Muscle layer of duodenum (tissue), 2 donors: Measurements from ENCODE around the gene SCAI.
"Not testable (repeated sequence)": the region's sequence is repeated elsewhere in the genome, so short reads cannot be mapped to it uniquely, and the experiment has no call there.

Experiments used
- H3K27ac ChIP-seq: one replicate; pipeline ENCODE4 v1.7.0; 2013; ENCODE audit warnings: mild to moderate bottlenecking, low read length
- H3K27me3 ChIP-seq: one replicate; pipeline ENCODE4 v1.7.0; 2013; ENCODE audit warnings: low read depth, mild to moderate bottlenecking, control low read depth, low read length
- H3K36me3 ChIP-seq, 2 donors: one replicate each; pipeline ENCODE4 v1.7.0; 2013; ENCODE audit warnings: low read length in 2 of 2, control low read depth in 1 of 2, mild to moderate bottlenecking in 1 of 2; ENCODE audit not compliant: insufficient read depth in 2 of 2, control insufficient read depth in 1 of 2
- H3K4me1 ChIP-seq, 2 donors: one replicate each; pipeline ENCODE4 v1.7.0; 2013; ENCODE audit warnings: low read length in 2 of 2, mild to moderate bottlenecking in 2 of 2, control low read depth in 1 of 2, moderate library complexity in 1 of 2; ENCODE audit not compliant: insufficient read depth in 2 of 2, control insufficient read depth in 1 of 2
- H3K4me3 ChIP-seq, 2 donors: one replicate each; pipeline ENCODE4 v1.7.0; 2013; ENCODE audit warnings: low read length in 2 of 2, low read depth in 1 of 2, mild to moderate bottlenecking in 1 of 2
- H3K9me3 ChIP-seq, 2 donors: one replicate each; pipeline ENCODE4 v1.7.0; 2013; ENCODE audit warnings: low read length in 2 of 2, control low read depth in 1 of 2, mild to moderate bottlenecking in 1 of 2; ENCODE audit not compliant: control insufficient read depth in 1 of 2
- donor health status: healthy.

Gene SCAI

GRCh38 chr9:125066839-125067619, 76.3 kb downstream of the SCAI start:
- Histone ChIP-seq H3K4me1 (peaks cover 0 to 13% of the 10 kb centered on the region in 2 donors), H3K27me3 (no peaks in the 10 kb centered on the region), H3K4me3 (no peak overlapping the region), H3K27ac (no peak overlapping the region), H3K36me3 (no peaks in the 10 kb centered on the region), H3K9me3 (no peaks in the 10 kb centered on the region)

GRCh38 chr9:125061391-125061790, 81.9 kb downstream of the SCAI start:
- no peak overlapping the region for H3K27ac ChIP-seq
- no peak overlapping the region for H3K4me3 ChIP-seq
- H3K9me3 ChIP-seq, result no peaks in the 10 kb centered on the region
- no peaks in the 10 kb centered on the region for H3K36me3 ChIP-seq
- H3K27me3 ChIP-seq, result no peaks in the 10 kb centered on the region
- H3K4me1 ChIP-seq, result no peaks in the 10 kb centered on the region

GRCh38 chr9:125049212-125050049, 93.9 kb downstream of the SCAI start:
- Histone ChIP-seq H3K4me3 (no peak overlapping the region), H3K36me3 (no peaks in the 10 kb centered on the region), H3K27ac (no peak overlapping the region), H3K4me1 (no peaks in the 10 kb centered on the region), H3K27me3 (no peaks in the 10 kb centered on the region), H3K9me3 (no peaks in the 10 kb centered on the region)

GRCh38 chr9:125043631-125044030, 99.7 kb downstream of the SCAI start:
- no peaks in the 10 kb centered on the region for H3K9me3 ChIP-seq
- H3K27me3 ChIP-seq, result no peaks in the 10 kb centered on the region
- H3K4me3 ChIP-seq, result no peak overlapping the region
- no peaks in the 10 kb centered on the region for H3K36me3 ChIP-seq
- H3K4me1 ChIP-seq, result no peaks in the 10 kb centered on the region
- no peak overlapping the region for H3K27ac ChIP-seq

DNA sequence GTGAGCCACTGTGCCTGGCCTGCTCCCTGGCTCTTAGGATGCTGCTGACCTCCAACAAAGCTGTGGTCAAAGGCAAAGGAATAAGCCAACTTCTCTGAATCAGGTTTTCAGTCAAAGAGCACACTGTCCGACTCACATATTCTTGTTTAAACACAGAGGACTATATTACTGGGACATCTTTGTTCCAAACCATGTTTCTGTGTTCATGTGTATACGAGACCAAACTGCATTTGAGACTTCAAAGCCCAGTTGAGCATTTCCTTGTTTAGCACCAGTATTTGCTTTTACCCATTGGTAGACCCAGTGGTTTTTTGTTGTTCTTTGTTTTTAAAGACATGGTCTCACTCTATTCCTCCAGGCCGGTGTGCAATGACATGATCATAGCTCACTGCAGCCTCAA, 100.2 kb downstream of the SCAI start:
- H3K4me1 ChIP-seq, result no peaks in the 10 kb centered on the region

GRCh38 chr9:125038166-125038565, 105.2 kb downstream of the SCAI start:
- Histone ChIP-seq H3K36me3 (no peaks in the 10 kb centered on the region), H3K27me3 (no peaks in the 10 kb centered on the region), H3K4me3 (no peak overlapping the region)

More for the DNA sequence above, 100.2 kb downstream of the SCAI start:
- Histone ChIP-seq H3K27ac (no peak overlapping the region), H3K9me3 (no peaks in the 10 kb centered on the region), H3K4me3 (no peak overlapping the region), H3K36me3 (no peaks in the 10 kb centered on the region), H3K27me3 (no peaks in the 10 kb centered on the region)

GRCh38 chr9:125028041-125028440, 115.3 kb downstream of the SCAI start:
- Histone ChIP-seq H3K4me3 (no peak overlapping the region), H3K4me1 (no peaks in the 10 kb centered on the region), H3K27me3 (no peaks in the 10 kb centered on the region), H3K36me3 (peaks cover 7 to 12% of the 10 kb centered on the region in 2 donors), H3K9me3 (no peaks in the 10 kb centered on the region), H3K27ac (no peak overlapping the region)

More at GRCh38 chr9:125038166-125038565, 105.2 kb downstream of the SCAI start:
- no peaks in the 10 kb centered on the region for H3K4me1 ChIP-seq
- H3K27ac ChIP-seq, result no peak overlapping the region
- no peaks in the 10 kb centered on the region for H3K9me3 ChIP-seq

DNA sequence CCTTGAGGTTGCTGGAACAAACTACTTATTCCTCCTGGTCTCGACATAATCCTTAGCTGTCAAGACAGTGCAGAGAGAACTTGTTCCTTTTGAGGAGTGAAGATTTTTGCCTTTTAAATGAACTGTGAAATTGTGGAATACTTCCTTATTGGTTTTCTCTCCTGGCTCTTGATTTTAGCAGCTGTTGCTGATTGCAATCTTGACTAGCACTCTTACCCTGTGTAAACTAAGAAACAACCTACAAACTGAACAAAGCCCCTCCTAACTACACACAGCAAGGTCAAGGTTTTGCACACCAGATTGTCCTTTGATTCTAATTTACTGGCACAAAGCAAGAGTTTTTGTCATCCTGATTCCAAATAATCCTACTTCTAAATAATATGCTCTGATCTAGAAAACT, 118.4 kb downstream of the SCAI start:
- Histone ChIP-seq H3K36me3 (peaks cover 7 to 12% of the 10 kb centered on the region in 2 donors), H3K27ac (no peak overlapping the region), H3K27me3 (no peaks in the 10 kb centered on the region), H3K9me3 (peaks cover 0 to 4% of the 10 kb centered on the region in 2 donors), H3K4me1 (no peaks in the 10 kb centered on the region), H3K4me3 (no peak overlapping the region)

DNA sequence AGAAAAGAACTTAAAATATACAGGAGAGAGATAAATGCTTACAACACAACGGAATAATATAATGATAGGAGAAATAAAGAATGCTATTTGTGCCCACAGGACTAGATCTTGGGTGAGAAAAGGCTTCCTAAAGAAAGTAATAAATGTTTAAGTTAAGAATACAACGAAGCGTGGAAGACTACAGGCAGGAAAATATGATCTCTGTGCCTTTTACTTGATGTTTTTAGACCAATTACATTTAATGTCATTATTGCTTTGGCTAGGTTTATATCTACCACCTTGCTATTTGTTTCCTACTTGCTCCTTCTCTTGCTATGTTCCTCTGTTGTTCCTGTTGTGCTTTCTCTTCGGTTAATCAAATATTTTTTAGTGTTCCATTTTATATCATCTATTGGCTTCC, 122.3 kb downstream of the SCAI start:
- peaks cover 0 to 4% of the 10 kb centered on the region in 2 donors for H3K9me3 ChIP-seq
- peaks cover 7 to 12% of the 10 kb centered on the region in 2 donors for H3K36me3 ChIP-seq
- H3K4me3 ChIP-seq, result no peak overlapping the region
- H3K4me1 ChIP-seq, result no peaks in the 10 kb centered on the region
- no peaks in the 10 kb centered on the region for H3K27me3 ChIP-seq
- no peak overlapping the region for H3K27ac ChIP-seq

DNA sequence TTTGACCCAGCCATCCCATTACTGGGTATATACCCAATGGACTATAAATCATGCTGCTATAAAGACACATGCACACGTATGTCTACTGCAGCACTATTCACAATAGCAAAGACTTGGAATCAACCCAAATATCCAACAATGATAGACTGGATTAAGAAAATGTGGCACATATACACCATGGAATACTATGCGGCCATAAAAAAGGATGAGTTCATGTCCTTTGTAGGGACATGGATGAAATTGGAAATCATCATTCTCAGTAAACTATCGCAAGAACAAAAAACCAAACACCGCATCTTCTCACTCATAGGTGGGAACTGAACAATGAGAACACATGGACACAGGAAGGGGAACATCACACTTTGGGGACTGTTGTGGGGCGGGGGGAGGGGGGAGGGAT, 127.7 kb downstream of the SCAI start:
- H3K27me3 ChIP-seq, H3K9me3 ChIP-seq, H3K4me1 ChIP-seq, H3K36me3 ChIP-seq, H3K4me3 ChIP-seq, H3K27ac ChIP-seq: not testable (repeated sequence)

GRCh38 chr9:125012013-125012412, 131.3 kb downstream of the SCAI start:
- not testable (repeated sequence) for H3K9me3 ChIP-seq, H3K27me3 ChIP-seq, H3K4me3 ChIP-seq, H3K36me3 ChIP-seq, H3K4me1 ChIP-seq, H3K27ac ChIP-seq
